ENCODE results near the gene ASIC4. TPM values are rescaled to one million over a fixed set of nuclear protein-coding genes. Genes with fewer than 3 reads are reported as not detected.
A peak's percentile ranks its signal among the peaks of the same experiment; 100 is the strongest.

Gene ASIC4
- total RNA-seq, 1 donor from 2014 or later: not detected

GRCh38 chr2:219538956-219539788 lies 24.9 kb downstream of the ASIC4 start:
- DNase-seq (ENCODE audit: extremely low spot score in 2 of 2): no peak
- H3K4me3 ChIP-seq: no peak overlapping the region
- H3K27me3 ChIP-seq: no peaks in the 10 kb centered on the region
- intact Hi-C loops (cut with DNase I): no loop called here
- peaks cover 0 to 22% of the 10 kb centered on the region in 2 donors for H3K36me3 ChIP-seq
- no peak overlapping the region for H3K27ac ChIP-seq
- peaks cover 38% of the 10 kb centered on the region for H3K4me1 ChIP-seq
- H3K9me3 ChIP-seq: no peaks in the 10 kb centered on the region
- TF ChIP-seq, protein P1, sequence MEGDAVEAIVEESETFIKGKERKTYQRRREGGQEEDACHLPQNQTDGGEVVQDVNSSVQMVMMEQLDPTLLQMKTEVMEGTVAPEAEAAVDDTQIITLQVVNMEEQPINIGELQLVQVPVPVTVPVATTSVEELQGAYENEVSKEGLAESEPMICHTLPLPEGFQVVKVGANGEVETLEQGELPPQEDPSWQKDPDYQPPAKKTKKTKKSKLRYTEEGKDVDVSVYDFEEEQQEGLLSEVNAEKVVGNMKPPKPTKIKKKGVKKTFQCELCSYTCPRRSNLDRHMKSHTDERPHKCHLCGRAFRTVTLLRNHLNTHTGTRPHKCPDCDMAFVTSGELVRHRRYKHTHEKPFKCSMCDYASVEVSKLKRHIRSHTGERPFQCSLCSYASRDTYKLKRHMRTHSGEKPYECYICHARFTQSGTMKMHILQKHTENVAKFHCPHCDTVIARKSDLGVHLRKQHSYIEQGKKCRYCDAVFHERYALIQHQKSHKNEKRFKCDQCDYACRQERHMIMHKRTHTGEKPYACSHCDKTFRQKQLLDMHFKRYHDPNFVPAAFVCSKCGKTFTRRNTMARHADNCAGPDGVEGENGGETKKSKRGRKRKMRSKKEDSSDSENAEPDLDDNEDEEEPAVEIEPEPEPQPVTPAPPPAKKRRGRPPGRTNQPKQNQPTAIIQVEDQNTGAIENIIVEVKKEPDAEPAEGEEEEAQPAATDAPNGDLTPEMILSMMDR (IDR thresholded peaks at IDR 0.05): no peak
- TF ChIP-seq POLR2A (IDR thresholded peaks at IDR 0.05) (no peak), POLR2AphosphoS5 (IDR thresholded peaks at IDR 0.05; ENCODE audit: insufficient read depth in 1 of 2, low read depth in 1 of 2) (no peak)

- Histone ChIP-seq H3K27me3 (no peaks in the 10 kb centered on the region), H3K4me3 (no peak overlapping the region), H3K27ac (no peak overlapping the region), H3K36me3 (peaks cover 0 to 22% of the 10 kb centered on the region in 2 donors), H3K9me3 (no peaks in the 10 kb centered on the region), H3K4me1 (peaks cover 45% of the 10 kb centered on the region)
- TF ChIP-seq, protein P1 (IDR thresholded peaks at IDR 0.05): no peak
- TF ChIP-seq POLR2A (IDR thresholded peaks at IDR 0.05): no peak
- no peak for TF ChIP-seq POLR2AphosphoS5 (IDR thresholded peaks at IDR 0.05; ENCODE audit: insufficient read depth in 1 of 2, low read depth in 1 of 2)
- intact Hi-C loops (cut with DNase I): loop anchor here (2.0 to 5.0 kb wide), 2 partner anchors 102 to 151 kb away; no protein-coding TSS in a partner anchor
- DNase-seq (ENCODE audit: extremely low spot score in 2 of 2): no peak
Observed at GRCh38 chr2:219539926-219540678, 25.8 kb downstream of the ASIC4 start.

GRCh38 chr2:219540784-219541504 lies 26.7 kb downstream of the ASIC4 start:
- DNase-seq (ENCODE audit: extremely low spot score in 2 of 2): no peak
- H3K4me3 ChIP-seq: no peak overlapping the region
- peaks cover 0 to 22% of the 10 kb centered on the region in 2 donors for H3K36me3 ChIP-seq
- TF ChIP-seq POLR2A (IDR thresholded peaks at IDR 0.05): no peak
- TF ChIP-seq, protein P1 (IDR thresholded peaks at IDR 0.05): no peak
- TF ChIP-seq POLR2AphosphoS5 (IDR thresholded peaks at IDR 0.05; ENCODE audit: insufficient read depth in 1 of 2, low read depth in 1 of 2): no peak
- H3K27ac ChIP-seq: no peak overlapping the region
- peaks cover 45% of the 10 kb centered on the region for H3K4me1 ChIP-seq
- H3K27me3 ChIP-seq: no peaks in the 10 kb centered on the region
- intact Hi-C loops (cut with DNase I): loop anchor here (2.0 to 5.0 kb wide), 2 partner anchors 101 to 150 kb away; no protein-coding TSS in a partner anchor
- H3K9me3 ChIP-seq: no peaks in the 10 kb centered on the region

DNA sequence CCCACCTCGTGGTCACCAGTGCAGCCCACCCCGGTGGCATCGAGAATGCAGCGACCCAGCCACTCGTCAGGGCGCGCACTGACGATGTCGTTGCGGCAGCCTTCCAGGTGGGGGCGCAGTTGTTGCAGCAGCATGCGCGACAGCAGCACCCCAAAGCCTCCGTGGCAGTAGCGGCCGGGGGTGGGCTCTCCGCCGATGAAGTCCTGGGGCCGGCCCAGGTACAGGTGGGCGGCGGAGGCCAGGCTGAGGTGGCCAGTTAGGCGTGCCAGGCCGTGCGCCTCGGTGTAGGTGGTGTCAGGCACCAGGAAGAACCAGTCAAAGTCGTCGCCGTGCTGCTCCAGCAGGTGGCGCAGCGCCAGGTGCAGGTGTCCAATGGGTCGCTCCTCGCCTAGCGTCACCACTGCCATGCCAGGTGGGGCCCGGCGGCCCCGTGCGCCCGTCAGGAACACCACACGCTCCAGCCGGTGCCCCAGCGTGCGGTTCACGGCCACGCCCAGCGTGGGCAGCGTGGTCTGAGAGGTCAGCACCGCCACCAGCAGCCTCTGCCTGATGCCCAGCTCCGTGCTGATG lies 27.4 kb downstream of the ASIC4 start:
- intact Hi-C loops (cut with DNase I): loop anchor here (2.0 to 5.0 kb wide), 2 partner anchors 101 to 149 kb away; no protein-coding TSS in a partner anchor
- no peak for DNase-seq (ENCODE audit: extremely low spot score in 2 of 2)
- no peaks in the 10 kb centered on the region for H3K9me3 ChIP-seq
- TF ChIP-seq POLR2AphosphoS5 (IDR thresholded peaks at IDR 0.05; ENCODE audit: insufficient read depth in 1 of 2, low read depth in 1 of 2) (peak; percentile 17 to 54), POLR2A (IDR thresholded peaks at IDR 0.05) (no peak)
- TF ChIP-seq, protein P1 (IDR thresholded peaks at IDR 0.05): peak; percentile 78 to 89 (median 79)
- peaks cover 45% of the 10 kb centered on the region for H3K4me1 ChIP-seq
- H3K27ac ChIP-seq: no peak overlapping the region
- H3K36me3 ChIP-seq: peaks cover 0 to 22% of the 10 kb centered on the region in 2 donors
- no peaks in the 10 kb centered on the region for H3K27me3 ChIP-seq
- peak overlapping the region; percentile 1 for H3K4me3 ChIP-seq
